IMR-90 (cell line): ENCODE measurements around the gene ENO2. TPM values are rescaled to one million over a fixed set of nuclear protein-coding genes. Genes with fewer than 3 reads are reported as not detected.

ENCODE experiments used
- ATAC-seq: fragments of 200-7000 bp; cut with Tn5 transposase; 2 replicates; pipeline ENCODE4 v1.9.1; 2020; ENCODE audit warnings: low read depth, mild to moderate bottlenecking, moderate library complexity
- BruUV-seq: library from RNA; stranded (reverse); fragments of 400-500 nt; replicated peaks from 2 replicates; lab custom pipeline; 2021; lab: Mats Ljungman, UMichigan
- CTCF ChIA-PET: fragments of 300-600 bp; formaldehyde crosslinking; extraction: SDS; loops from one replicate; lab custom pipeline; 2021; ENCODE audit warnings: antibody characterized with exemption; lab: Yijun Ruan, JAX
- POLR2A ChIA-PET: fragments of 300-600 bp; sonication (Branson Sonifier 250); formaldehyde crosslinking; loops from one replicate; lab custom pipeline; 2022; ENCODE audit warnings: antibody characterized with exemption; ENCODE audit not compliant: unreplicated experiment; lab: Charles Lee
- DNase-seq: peaks from one replicate; pipeline ENCODE4 v3.0.0; 2013
- H2AFZ ChIP-seq: replicated peaks from 2 replicates; pipeline ENCODE3; 2013; ENCODE audit warnings: low read length, mild to moderate bottlenecking; ENCODE audit not compliant: poor library complexity
- H2AK5ac ChIP-seq: 2 replicates; pipeline ENCODE4 v1.6.1; 2013; ENCODE audit warnings: low read depth, low read length, inconsistent platforms
- H2AK9ac ChIP-seq: replicated peaks from 2 replicates; pipeline ENCODE3; 2013; ENCODE audit warnings: mild to moderate bottlenecking, low read depth, low read length, moderate library complexity; ENCODE audit not compliant: poor library complexity
- H2BK120ac ChIP-seq: 2 replicates; pipeline ENCODE4 v1.6.1; 2013; ENCODE audit warnings: low read depth, low read length, inconsistent platforms
- H2BK15ac ChIP-seq: 3 replicates; pipeline ENCODE4 v1.6.1; 2013; ENCODE audit warnings: low read depth, low read length, inconsistent platforms
- H2BK20ac ChIP-seq: 2 replicates; pipeline ENCODE4 v1.6.1; 2013; ENCODE audit warnings: low read depth, mild to moderate bottlenecking, inconsistent platforms, low read length, moderate library complexity
- H2BK5ac ChIP-seq: 2 replicates; pipeline ENCODE4 v1.6.1; 2013; ENCODE audit warnings: mild to moderate bottlenecking, low read depth, low read length, inconsistent platforms; ENCODE audit not compliant: poor library complexity, severe bottlenecking
- H3K14ac ChIP-seq: replicated peaks from 2 replicates; pipeline ENCODE4 v1.6.1; 2013; ENCODE audit warnings: low read depth, low read length, inconsistent platforms
- H3K18ac ChIP-seq: 2 replicates; pipeline ENCODE4 v1.6.1; 2013; ENCODE audit warnings: low read depth, low read length, control low read depth
- H3K23ac ChIP-seq: 2 replicates; pipeline ENCODE4 v1.6.1; 2013; ENCODE audit warnings: low read depth, low read length, inconsistent platforms
- H3K27ac ChIP-seq: 2 replicates; pipeline ENCODE4 v1.5.1; 2013; ENCODE audit warnings: mild to moderate bottlenecking, control low read depth, low read length; ENCODE audit not compliant: insufficient read depth
- H3K27me3 ChIP-seq: 2 replicates; pipeline ENCODE4 v1.6.1; 2013; ENCODE audit warnings: low read length; ENCODE audit not compliant: control insufficient read depth, insufficient read depth
- H3K36me3 ChIP-seq: 2 replicates; pipeline ENCODE4 v1.6.1; 2013; ENCODE audit warnings: low read length, mixed read lengths; ENCODE audit not compliant: control insufficient read depth, insufficient read depth
- H3K4ac ChIP-seq: 2 replicates; pipeline ENCODE4 v1.6.1; 2013; ENCODE audit warnings: low read depth, low read length, inconsistent platforms
- H3K4me1 ChIP-seq: 2 replicates; pipeline ENCODE4 v1.6.1; 2013; ENCODE audit warnings: low read length, mixed read lengths; ENCODE audit not compliant: control insufficient read depth, insufficient read depth
- H3K4me2 ChIP-seq: 2 replicates; pipeline ENCODE4 v1.6.1; 2013; ENCODE audit warnings: low read depth, mild to moderate bottlenecking, control low read depth, low read length, moderate library complexity
- H3K4me3 ChIP-seq: 2 replicates; pipeline ENCODE4 v1.5.1; 2013; ENCODE audit warnings: low read depth, mild to moderate bottlenecking, control low read depth, low read length, moderate library complexity; ENCODE audit not compliant: insufficient read depth
- H3K56ac ChIP-seq: 2 replicates; pipeline ENCODE4 v1.6.1; 2013; ENCODE audit warnings: low read length, inconsistent platforms; ENCODE audit not compliant: insufficient read depth; ENCODE audit errors: extremely low read depth
- H3K79me1 ChIP-seq, 2 experiments: 2 replicates each; pipeline ENCODE4 v1.6.1; 2013; ENCODE audit warnings: low read length in 2 of 2, inconsistent platforms in 1 of 2, low read depth in 1 of 2
- H3K9ac ChIP-seq: 2 replicates; pipeline ENCODE4 v1.6.1; 2013; ENCODE audit warnings: low read depth, low read length, control low read depth
- H3K9me1 ChIP-seq: 2 replicates; pipeline ENCODE4 v1.6.1; 2013; ENCODE audit warnings: low read length, inconsistent platforms; ENCODE audit not compliant: insufficient read depth
- H3K9me3 ChIP-seq: 2 replicates; pipeline ENCODE4 v1.6.1; 2013; ENCODE audit warnings: low read length; ENCODE audit not compliant: control insufficient read depth, insufficient read depth
- H4K20me1 ChIP-seq: 2 replicates; pipeline ENCODE4 v1.6.1; 2013; ENCODE audit warnings: low read length, inconsistent platforms; ENCODE audit not compliant: insufficient read depth
- H4K5ac ChIP-seq: 2 replicates; pipeline ENCODE4 v1.6.1; 2013; ENCODE audit warnings: mild to moderate bottlenecking, low read depth, low read length, control low read depth
- H4K8ac ChIP-seq, 2 experiments: 2 replicates each; pipeline ENCODE4 v1.6.1; 2013; ENCODE audit warnings: low read depth in 2 of 2, low read length in 2 of 2, control low read depth in 1 of 2, inconsistent platforms in 1 of 2
- H4K91ac ChIP-seq: 2 replicates; pipeline ENCODE4 v1.6.1; 2013; ENCODE audit warnings: low read depth, low read length, inconsistent platforms; ENCODE audit not compliant: insufficient read depth
- CEBPB ChIP-seq: IDR thresholded peaks from 2 replicates; pipeline ENCODE4 v1.6.1; 2012; ENCODE audit warnings: low read depth, low read length, improper control_type of control experiment
- CHD1 ChIP-seq: IDR thresholded peaks from 2 replicates; pipeline ENCODE4 v1.6.1; 2012; ENCODE audit warnings: low read depth, low read length, improper control_type of control experiment
- MXI1 ChIP-seq: IDR thresholded peaks from 2 replicates; pipeline ENCODE4 v1.6.1; 2012; ENCODE audit warnings: low read depth, mild to moderate bottlenecking, low read length, moderate library complexity, borderline replicate concordance
- WGBS, 2 experiments: methylation state at CpG; one replicate each; pipeline versions ENCODE4 v1.1.5 to v1.1.7; 2013; ENCODE audit warnings: missing lambda C conversion rate in 2 of 2; ENCODE audit not compliant: insufficient read length in 1 of 2; ENCODE audit errors: extremely low coverage in 2 of 2; 5-methylcytosine and 5-hydroxymethylcytosine counted together
- dilution Hi-C: fragments of 300-500 bp; cut with HindIII; formaldehyde crosslinking; loops from one replicate; pipeline ENCODE4 v1.14.3; 2018; ENCODE audit warnings: low sequenced_read_pairs; ENCODE audit not compliant: unreplicated experiment
- in situ Hi-C: fragments of 300-500 bp; cut with MboI; formaldehyde crosslinking; loops from 3 replicates; pipeline ENCODE4 v1.14.3; 2019; ENCODE audit warnings: low sequenced_read_pairs, inconsistent platforms, mixed read lengths
- intact Hi-C: fragments of 100-400 bp; cut with micrococcal nuclease; formaldehyde crosslinking; loops from 2 replicates; pipeline ENCODE4 v1.10.0; 2022
- polyA plus RNA-seq, 3 experiments: library from polyadenylated mRNA; depleted of rRNA; stranded (reverse); fragments of >200 nt; gene quantifications; 2 replicates each; pipeline ENCODE4 v1.2.3, GENCODE V29; 2012; ENCODE audit warnings: low replicate concordance in 1 of 3
- total RNA-seq: library from RNA; depleted of rRNA; stranded (reverse); fragments of >200 nt; gene quantifications from 2 replicates; pipeline ENCODE4 v1.2.3, GENCODE V29; 2012
- TF ChIP-seq, protein P1 (sequence below): conservative IDR thresholded peaks from 2 replicates; pipeline ENCODE4 v1.5.1; 2012; ENCODE audit warnings: mild to moderate bottlenecking, low read depth, low read length, improper control_type of control experiment

ENO2 gene
- total and polyA plus RNA-seq, 2 of the 4 experiments (the other 2 are of a cell fraction), result 28.3 to 92.8 TPM

DNA sequence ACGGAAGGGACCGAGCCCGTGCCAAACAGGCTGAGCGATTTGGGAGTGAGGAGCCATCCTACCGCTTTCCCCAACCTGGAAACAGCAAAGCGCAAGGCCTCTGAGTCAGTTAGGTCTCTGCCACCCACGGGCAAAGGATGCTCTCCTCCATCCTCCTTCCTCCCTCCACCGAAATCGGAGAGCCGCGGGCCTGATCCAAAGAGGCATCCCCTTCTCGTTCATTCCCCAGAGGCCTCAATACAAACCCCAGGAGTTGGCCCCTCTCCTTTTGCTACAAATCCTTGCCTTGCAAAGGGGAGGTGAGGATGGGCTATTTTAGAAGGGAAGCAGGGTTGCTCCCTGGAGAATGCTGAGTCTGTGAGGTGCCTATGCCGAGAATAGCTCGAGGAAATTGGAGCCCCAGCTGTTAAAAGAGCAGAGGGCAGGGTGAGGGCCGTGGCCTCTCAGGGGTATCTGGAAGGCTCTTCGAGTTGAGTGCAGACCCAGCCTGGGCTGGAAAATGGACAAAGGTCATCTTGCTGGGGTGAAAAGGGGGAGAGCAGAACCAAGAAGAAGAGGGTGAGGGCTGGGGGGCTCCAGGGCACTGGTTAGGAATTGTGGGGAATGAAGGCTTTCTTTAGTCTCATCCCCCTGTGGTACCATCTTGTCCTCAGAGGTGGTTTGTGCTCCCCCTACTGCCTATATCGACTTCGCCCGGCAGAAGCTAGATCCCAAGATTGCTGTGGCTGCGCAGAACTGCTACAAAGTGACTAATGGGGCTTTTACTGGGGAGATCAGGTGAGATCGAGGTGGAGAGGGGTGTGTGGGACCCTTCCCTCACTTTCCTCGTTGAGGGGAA is 46.0 kb upstream of the ENO2 start:
- 0% methylated on average over 6 of the region's 22 CpGs; no CpG with 5 or more reads in 1 of the 2 experiments for WGBS, 2 experiments
- H2AK9ac ChIP-seq, result peak overlapping the region; percentile 100
- peak; percentile 29 for DNase-seq
- H2BK20ac ChIP-seq, result peak overlapping the region; percentile 24; the same call in 1 of the 2 replicates
- peak overlapping the region; percentile 95 for H2BK5ac ChIP-seq
- H4K8ac ChIP-seq, result peak overlapping the region; percentile 65 to 87
- intact Hi-C loops (loop anchor here (2.0 to 5.0 kb wide), 3 partner anchors 16 to 769 kb away; partner anchors contain the start of genes RNU7-1 and USP5), in situ Hi-C loops (loop anchor here (5.0 kb wide), 1 partner anchor 94 kb away; no protein-coding TSS in a partner anchor), dilution Hi-C loops (no loop called here)
- CTCF ChIA-PET, result interaction anchor here (0.6 to 2.0 kb wide), 3 partner anchors 23 to 1245 kb away, joined by 3 to 8 read pairs (median 3); no protein-coding TSS in a partner anchor
- no peaks in the 10 kb centered on the region for H3K27me3 ChIP-seq
- H3K14ac ChIP-seq, result peak overlapping the region; percentile 91
- H3K4me2 ChIP-seq, result peak overlapping the region; percentile 94
- H3K9me1 ChIP-seq, result 0 out of 2 replicates have a peak, but pooled peaks cover 7% of the 10 kb centered on the region
- BruUV-seq, result no TSS peak
- peak; percentile 0; the same call in 1 of the 2 replicates for ATAC-seq
- no peaks in the 10 kb centered on the region for H3K9me3 ChIP-seq
- peak overlapping the region; percentile 26 for H4K5ac ChIP-seq
- POLR2A ChIA-PET, result interaction anchor here (1.2 to 1.9 kb wide), 2 partner anchors 16 to 57 kb away, joined by 3 to 6 read pairs; partner anchors contain the start of gene USP5
- peaks cover 23 to 55% of the 10 kb centered on the region in 2 experiments for H3K79me1 ChIP-seq
- peaks cover 51% of the 10 kb centered on the region for H4K20me1 ChIP-seq
- H2BK15ac ChIP-seq, result no peak overlapping the region
- peak overlapping the region; percentile 88 for H2AFZ ChIP-seq
- peak overlapping the region; percentile 93 for H3K4ac ChIP-seq
- peak overlapping the region; percentile 69 for H3K18ac ChIP-seq
- no peak for TF ChIP-seq CEBPB
- TF ChIP-seq CHD1, result peak; percentile 61; the same call in 1 of the 2 replicates
- no peak for TF ChIP-seq MXI1
- TF ChIP-seq, protein P1, sequence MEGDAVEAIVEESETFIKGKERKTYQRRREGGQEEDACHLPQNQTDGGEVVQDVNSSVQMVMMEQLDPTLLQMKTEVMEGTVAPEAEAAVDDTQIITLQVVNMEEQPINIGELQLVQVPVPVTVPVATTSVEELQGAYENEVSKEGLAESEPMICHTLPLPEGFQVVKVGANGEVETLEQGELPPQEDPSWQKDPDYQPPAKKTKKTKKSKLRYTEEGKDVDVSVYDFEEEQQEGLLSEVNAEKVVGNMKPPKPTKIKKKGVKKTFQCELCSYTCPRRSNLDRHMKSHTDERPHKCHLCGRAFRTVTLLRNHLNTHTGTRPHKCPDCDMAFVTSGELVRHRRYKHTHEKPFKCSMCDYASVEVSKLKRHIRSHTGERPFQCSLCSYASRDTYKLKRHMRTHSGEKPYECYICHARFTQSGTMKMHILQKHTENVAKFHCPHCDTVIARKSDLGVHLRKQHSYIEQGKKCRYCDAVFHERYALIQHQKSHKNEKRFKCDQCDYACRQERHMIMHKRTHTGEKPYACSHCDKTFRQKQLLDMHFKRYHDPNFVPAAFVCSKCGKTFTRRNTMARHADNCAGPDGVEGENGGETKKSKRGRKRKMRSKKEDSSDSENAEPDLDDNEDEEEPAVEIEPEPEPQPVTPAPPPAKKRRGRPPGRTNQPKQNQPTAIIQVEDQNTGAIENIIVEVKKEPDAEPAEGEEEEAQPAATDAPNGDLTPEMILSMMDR, result peak; percentile 30; the same call in 1 of the 2 replicates
- peak overlapping the region; percentile 87 for H3K4me3 ChIP-seq
- peak overlapping the region; percentile 91 for H3K56ac ChIP-seq
- no peak overlapping the region; the same call in 1 of the 2 replicates for H2BK120ac ChIP-seq
- peak overlapping the region; percentile 97 for H3K27ac ChIP-seq
- peak overlapping the region; percentile 97 for H2AK5ac ChIP-seq
- peak overlapping the region; percentile 100 for H3K9ac ChIP-seq
- H3K36me3 ChIP-seq, result peaks cover 46% of the 10 kb centered on the region
- peaks cover 19% of the 10 kb centered on the region for H3K4me1 ChIP-seq
- peak overlapping the region; percentile 97 for H3K23ac ChIP-seq
- peak overlapping the region; percentile 79 for H4K91ac ChIP-seq
